ENCODE results near the gene ATP5F1D. TPM values are rescaled to one million over a fixed set of nuclear protein-coding genes. Genes with fewer than 3 reads are reported as not detected.

ATP5F1D gene
- total RNA-seq, 1 donor from 2014 or later, result 140 TPM

GRCh38 chr19:1284979-1285736, 43.6 kb downstream of the ATP5F1D start:
- peak overlapping the region; percentile 19 for H3K27ac Mint-ChIP-seq (ENCODE audit: unreplicated experiment)
- H3K4me3 Mint-ChIP-seq, result peak overlapping the region; percentile 85

DNA sequence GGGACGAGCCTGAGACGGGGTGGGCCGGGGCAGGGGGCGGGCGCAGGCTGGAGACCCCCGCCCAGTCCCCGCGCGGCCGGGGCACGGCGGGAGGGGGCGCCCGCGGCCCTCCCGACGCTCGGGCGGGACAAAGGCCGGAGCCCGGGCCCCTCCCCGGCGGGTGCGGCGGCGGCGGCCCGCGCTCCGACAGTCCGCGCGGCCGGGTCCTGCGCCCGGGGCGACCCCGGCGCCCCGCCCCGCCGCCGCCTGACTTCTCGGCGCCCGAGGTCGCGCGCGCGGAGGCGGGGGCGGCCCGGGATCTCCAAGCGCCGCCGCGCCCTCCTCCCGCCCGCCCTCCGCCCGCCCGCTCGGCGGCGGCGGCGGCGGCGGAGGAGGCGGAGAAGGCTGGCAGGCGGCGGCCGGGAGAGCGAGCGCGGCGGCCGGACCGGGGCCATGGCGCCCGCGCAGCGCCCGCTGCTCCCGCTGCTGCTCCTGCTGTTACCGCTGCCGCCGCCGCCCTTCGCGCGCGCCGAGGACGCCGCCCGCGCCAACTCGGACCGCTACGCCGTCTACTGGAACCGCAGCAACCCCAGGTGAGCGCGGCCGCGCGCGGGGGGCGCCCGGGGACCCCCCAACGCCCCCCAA, 44.3 kb downstream of the ATP5F1D start, which contains the start of gene EFNA2:
Gene EFNA2, plus strand, starts transcription at position 137 of the 624 bp plus-strand sequence. Its CDS starts 296 bp downstream, at position 433.
- Mint-ChIP-seq H3K36me3 (ENCODE audit: low read depth) (no peaks in the 10 kb centered on the region), H3K4me1 (peaks cover 8% of the 10 kb centered on the region), H3K27ac (ENCODE audit: unreplicated experiment) (peak within 1 kb of the TSS; percentile 19), H3K9me3 (no peaks in the 10 kb centered on the region), H3K27me3 (ENCODE audit: low read depth) (peaks cover 13% of the 10 kb centered on the region), H3K4me3 (peak within 1 kb of the TSS; percentile 86)
- no peak for DNase-seq (ENCODE audit: low read depth, low spot score)
- TF ChIP-seq, protein P1, sequence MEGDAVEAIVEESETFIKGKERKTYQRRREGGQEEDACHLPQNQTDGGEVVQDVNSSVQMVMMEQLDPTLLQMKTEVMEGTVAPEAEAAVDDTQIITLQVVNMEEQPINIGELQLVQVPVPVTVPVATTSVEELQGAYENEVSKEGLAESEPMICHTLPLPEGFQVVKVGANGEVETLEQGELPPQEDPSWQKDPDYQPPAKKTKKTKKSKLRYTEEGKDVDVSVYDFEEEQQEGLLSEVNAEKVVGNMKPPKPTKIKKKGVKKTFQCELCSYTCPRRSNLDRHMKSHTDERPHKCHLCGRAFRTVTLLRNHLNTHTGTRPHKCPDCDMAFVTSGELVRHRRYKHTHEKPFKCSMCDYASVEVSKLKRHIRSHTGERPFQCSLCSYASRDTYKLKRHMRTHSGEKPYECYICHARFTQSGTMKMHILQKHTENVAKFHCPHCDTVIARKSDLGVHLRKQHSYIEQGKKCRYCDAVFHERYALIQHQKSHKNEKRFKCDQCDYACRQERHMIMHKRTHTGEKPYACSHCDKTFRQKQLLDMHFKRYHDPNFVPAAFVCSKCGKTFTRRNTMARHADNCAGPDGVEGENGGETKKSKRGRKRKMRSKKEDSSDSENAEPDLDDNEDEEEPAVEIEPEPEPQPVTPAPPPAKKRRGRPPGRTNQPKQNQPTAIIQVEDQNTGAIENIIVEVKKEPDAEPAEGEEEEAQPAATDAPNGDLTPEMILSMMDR (conservative IDR thresholded peaks at IDR 0.05), result no peak

More at GRCh38 chr19:1284979-1285736, 43.6 kb downstream of the ATP5F1D start:
- peaks cover 9% of the 10 kb centered on the region for H3K4me1 Mint-ChIP-seq
- TF ChIP-seq, protein P1 (conservative IDR thresholded peaks at IDR 0.05), result no peak
- no peaks in the 10 kb centered on the region for H3K9me3 Mint-ChIP-seq
- no peak for DNase-seq (ENCODE audit: low read depth, low spot score)
- H3K36me3 Mint-ChIP-seq (ENCODE audit: low read depth), result no peaks in the 10 kb centered on the region
- peaks cover 13% of the 10 kb centered on the region for H3K27me3 Mint-ChIP-seq (ENCODE audit: low read depth)

- Mint-ChIP-seq H3K4me1 (peaks cover 8% of the 10 kb centered on the region), H3K36me3 (ENCODE audit: low read depth) (no peaks in the 10 kb centered on the region), H3K9me3 (no peaks in the 10 kb centered on the region), H3K27me3 (ENCODE audit: low read depth) (peaks cover 11% of the 10 kb centered on the region), H3K4me3 (peak overlapping the region; percentile 86), H3K27ac (ENCODE audit: unreplicated experiment) (no peak overlapping the region)
- DNase-seq (ENCODE audit: low read depth, low spot score), result no peak
- TF ChIP-seq, protein P1 (conservative IDR thresholded peaks at IDR 0.05), result no peak
These were observed 45.2 kb downstream of the ATP5F1D start for GRCh38 chr19:1286487-1287353.

GRCh38 chr19:1287354-1288225, 46.0 kb downstream of the ATP5F1D start:
- no peaks in the 10 kb centered on the region for H3K9me3 Mint-ChIP-seq
- no peak overlapping the region for H3K27ac Mint-ChIP-seq (ENCODE audit: unreplicated experiment)
- H3K4me1 Mint-ChIP-seq, result peaks cover 8% of the 10 kb centered on the region
- TF ChIP-seq, protein P1 (conservative IDR thresholded peaks at IDR 0.05), result no peak
- peaks cover 11% of the 10 kb centered on the region for H3K27me3 Mint-ChIP-seq (ENCODE audit: low read depth)
- H3K4me3 Mint-ChIP-seq, result peak overlapping the region; percentile 72
- DNase-seq (ENCODE audit: low read depth, low spot score), result no peak
- H3K36me3 Mint-ChIP-seq (ENCODE audit: low read depth), result no peaks in the 10 kb centered on the region

Measured in neural crest cell (in vitro differentiated cells).